ENCODE measurements around the gene TIGD4. TPM values are rescaled to one million over a fixed set of nuclear protein-coding genes. Genes with fewer than 3 reads are reported as not detected.

The TIGD4 gene
- polyA plus RNA-seq, 1 of the 3 experiments (the other 2 are of a cell fraction), result 0.13 TPM

DNA sequence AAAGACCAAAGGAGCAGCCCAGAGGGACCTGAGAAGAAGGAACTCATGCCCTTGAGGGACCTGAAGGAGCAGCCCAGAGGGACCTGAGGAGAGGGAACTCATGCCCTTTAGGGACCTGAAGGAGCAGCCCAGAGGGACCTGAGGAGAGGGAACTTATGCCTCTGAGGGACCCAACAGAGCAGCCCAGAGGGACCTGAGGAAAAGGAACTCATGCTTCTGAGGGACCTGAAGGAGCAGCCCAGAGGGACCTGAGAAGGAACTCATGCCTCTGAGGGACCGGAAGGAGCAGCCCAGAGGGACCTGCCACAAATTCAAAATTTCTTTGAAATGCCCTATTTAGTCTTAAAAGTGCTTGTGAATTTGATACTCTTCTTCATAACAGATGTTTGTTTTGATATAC, 51.2 kb downstream of the TIGD4 start:
- DNase-seq, result no peak
- H3K27ac ChIP-seq (ENCODE audit: low read depth in 2 of 2, low read length in 1 of 2), result no peak overlapping the region
- H3K4me1 ChIP-seq (ENCODE audit: control insufficient read depth in 1 of 2, insufficient read depth in 2 of 2, low read depth in 1 of 2, low read length in 1 of 2), result no peaks in the 10 kb centered on the region
- POLR2A ChIA-PET, result no interaction called here
- 50% methylated on average over 1 of the region's 1 CpG for WGBS (ENCODE audit: low lambda C conversion rate)
- H3K9me2 ChIP-seq, result no peaks in the 10 kb centered on the region
- no peak overlapping the region for H3K9ac ChIP-seq
- no peak overlapping the region for H2AFZ ChIP-seq (ENCODE audit: low read depth)
- no peaks in the 10 kb centered on the region for H4K20me1 ChIP-seq (ENCODE audit: insufficient read depth)
- no peaks in the 10 kb centered on the region; the same call in 1 of the 2 replicates for H3K27me3 ChIP-seq (ENCODE audit: insufficient read depth)
- H3K36me3 ChIP-seq (replicated peaks in 1 of 2; ENCODE audit: control insufficient read depth in 1 of 2, insufficient read depth in 2 of 2, low read length in 1 of 2), result no peaks in the 10 kb centered on the region
- no peak overlapping the region for H3K4me3 ChIP-seq (ENCODE audit: low read depth in 2 of 2, low read length in 1 of 2)
- H3K9me3 ChIP-seq, result no peaks in the 10 kb centered on the region
- TF ChIP-seq MXI1 (IDR thresholded peaks at IDR 0.05; ENCODE audit: low read depth, low read length) (no peak), GATA2 (CRISPR knock-in tag; IDR thresholded peaks at IDR 0.05) (no peak), CHD2 (IDR thresholded peaks at IDR 0.05; ENCODE audit: low read length, partially characterized antibody) (no peak), GABPA (IDR thresholded peaks at IDR 0.05; ENCODE audit: low read depth) (no peak), RXRA (IDR thresholded peaks at IDR 0.05; ENCODE audit: borderline replicate concordance, low read depth) (no peak), TEAD4 (IDR thresholded peaks at IDR 0.05; ENCODE audit: borderline replicate concordance, insufficient read depth) (no peak), EZH2phosphoT487 (IDR thresholded peaks at IDR 0.05; ENCODE audit: borderline replicate concordance, low read depth) (no peak), YY1 (IDR thresholded peaks at IDR 0.05; ENCODE audit: low read depth) (no peak), ELF1 (IDR thresholded peaks at IDR 0.05) (no peak), POLR2AphosphoS5 (IDR thresholded peaks at IDR 0.05; ENCODE audit: low read depth, low read length) (no peak), FOSL2 (IDR thresholded peaks at IDR 0.05; ENCODE audit: borderline replicate concordance, low read depth) (no peak), FOXJ3 (CRISPR knock-in tag; IDR thresholded peaks at IDR 0.05) (no peak)
- TF ChIP-seq, protein P1, sequence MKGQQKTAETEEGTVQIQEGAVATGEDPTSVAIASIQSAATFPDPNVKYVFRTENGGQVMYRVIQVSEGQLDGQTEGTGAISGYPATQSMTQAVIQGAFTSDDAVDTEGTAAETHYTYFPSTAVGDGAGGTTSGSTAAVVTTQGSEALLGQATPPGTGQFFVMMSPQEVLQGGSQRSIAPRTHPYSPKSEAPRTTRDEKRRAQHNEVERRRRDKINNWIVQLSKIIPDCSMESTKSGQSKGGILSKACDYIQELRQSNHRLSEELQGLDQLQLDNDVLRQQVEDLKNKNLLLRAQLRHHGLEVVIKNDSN (IDR thresholded peaks at IDR 0.05; ENCODE audit: borderline replicate concordance, low read depth), result no peak
- TF ChIP-seq, protein P2, sequence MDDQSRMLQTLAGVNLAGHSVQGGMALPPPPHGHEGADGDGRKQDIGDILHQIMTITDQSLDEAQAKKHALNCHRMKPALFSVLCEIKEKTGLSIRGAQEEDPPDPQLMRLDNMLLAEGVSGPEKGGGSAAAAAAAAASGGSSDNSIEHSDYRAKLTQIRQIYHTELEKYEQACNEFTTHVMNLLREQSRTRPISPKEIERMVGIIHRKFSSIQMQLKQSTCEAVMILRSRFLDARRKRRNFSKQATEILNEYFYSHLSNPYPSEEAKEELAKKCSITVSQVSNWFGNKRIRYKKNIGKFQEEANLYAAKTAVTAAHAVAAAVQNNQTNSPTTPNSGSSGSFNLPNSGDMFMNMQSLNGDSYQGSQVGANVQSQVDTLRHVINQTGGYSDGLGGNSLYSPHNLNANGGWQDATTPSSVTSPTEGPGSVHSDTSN (IDR thresholded peaks at IDR 0.05), result no peak
- TF ChIP-seq, protein P3, sequence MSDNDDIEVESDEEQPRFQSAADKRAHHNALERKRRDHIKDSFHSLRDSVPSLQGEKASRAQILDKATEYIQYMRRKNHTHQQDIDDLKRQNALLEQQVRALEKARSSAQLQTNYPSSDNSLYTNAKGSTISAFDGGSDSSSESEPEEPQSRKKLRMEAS (IDR thresholded peaks at IDR 0.05; ENCODE audit: low read depth), result no peak
- TF ChIP-seq, protein P4, sequence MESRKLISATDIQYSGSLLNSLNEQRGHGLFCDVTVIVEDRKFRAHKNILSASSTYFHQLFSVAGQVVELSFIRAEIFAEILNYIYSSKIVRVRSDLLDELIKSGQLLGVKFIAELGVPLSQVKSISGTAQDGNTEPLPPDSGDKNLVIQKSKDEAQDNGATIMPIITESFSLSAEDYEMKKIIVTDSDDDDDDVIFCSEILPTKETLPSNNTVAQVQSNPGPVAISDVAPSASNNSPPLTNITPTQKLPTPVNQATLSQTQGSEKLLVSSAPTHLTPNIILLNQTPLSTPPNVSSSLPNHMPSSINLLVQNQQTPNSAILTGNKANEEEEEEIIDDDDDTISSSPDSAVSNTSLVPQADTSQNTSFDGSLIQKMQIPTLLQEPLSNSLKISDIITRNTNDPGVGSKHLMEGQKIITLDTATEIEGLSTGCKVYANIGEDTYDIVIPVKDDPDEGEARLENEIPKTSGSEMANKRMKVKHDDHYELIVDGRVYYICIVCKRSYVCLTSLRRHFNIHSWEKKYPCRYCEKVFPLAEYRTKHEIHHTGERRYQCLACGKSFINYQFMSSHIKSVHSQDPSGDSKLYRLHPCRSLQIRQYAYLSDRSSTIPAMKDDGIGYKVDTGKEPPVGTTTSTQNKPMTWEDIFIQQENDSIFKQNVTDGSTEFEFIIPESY (IDR thresholded peaks at IDR 0.05; ENCODE audit: borderline replicate concordance, low read depth), result no peak
- TF ChIP-seq, protein P5, sequence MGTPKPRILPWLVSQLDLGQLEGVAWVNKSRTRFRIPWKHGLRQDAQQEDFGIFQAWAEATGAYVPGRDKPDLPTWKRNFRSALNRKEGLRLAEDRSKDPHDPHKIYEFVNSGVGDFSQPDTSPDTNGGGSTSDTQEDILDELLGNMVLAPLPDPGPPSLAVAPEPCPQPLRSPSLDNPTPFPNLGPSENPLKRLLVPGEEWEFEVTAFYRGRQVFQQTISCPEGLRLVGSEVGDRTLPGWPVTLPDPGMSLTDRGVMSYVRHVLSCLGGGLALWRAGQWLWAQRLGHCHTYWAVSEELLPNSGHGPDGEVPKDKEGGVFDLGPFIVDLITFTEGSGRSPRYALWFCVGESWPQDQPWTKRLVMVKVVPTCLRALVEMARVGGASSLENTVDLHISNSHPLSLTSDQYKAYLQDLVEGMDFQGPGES (IDR thresholded peaks at IDR 0.05; ENCODE audit: low read depth, low read length), result no peak
- TF ChIP-seq, protein P6, sequence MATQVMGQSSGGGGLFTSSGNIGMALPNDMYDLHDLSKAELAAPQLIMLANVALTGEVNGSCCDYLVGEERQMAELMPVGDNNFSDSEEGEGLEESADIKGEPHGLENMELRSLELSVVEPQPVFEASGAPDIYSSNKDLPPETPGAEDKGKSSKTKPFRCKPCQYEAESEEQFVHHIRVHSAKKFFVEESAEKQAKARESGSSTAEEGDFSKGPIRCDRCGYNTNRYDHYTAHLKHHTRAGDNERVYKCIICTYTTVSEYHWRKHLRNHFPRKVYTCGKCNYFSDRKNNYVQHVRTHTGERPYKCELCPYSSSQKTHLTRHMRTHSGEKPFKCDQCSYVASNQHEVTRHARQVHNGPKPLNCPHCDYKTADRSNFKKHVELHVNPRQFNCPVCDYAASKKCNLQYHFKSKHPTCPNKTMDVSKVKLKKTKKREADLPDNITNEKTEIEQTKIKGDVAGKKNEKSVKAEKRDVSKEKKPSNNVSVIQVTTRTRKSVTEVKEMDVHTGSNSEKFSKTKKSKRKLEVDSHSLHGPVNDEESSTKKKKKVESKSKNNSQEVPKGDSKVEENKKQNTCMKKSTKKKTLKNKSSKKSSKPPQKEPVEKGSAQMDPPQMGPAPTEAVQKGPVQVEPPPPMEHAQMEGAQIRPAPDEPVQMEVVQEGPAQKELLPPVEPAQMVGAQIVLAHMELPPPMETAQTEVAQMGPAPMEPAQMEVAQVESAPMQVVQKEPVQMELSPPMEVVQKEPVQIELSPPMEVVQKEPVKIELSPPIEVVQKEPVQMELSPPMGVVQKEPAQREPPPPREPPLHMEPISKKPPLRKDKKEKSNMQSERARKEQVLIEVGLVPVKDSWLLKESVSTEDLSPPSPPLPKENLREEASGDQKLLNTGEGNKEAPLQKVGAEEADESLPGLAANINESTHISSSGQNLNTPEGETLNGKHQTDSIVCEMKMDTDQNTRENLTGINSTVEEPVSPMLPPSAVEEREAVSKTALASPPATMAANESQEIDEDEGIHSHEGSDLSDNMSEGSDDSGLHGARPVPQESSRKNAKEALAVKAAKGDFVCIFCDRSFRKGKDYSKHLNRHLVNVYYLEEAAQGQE (IDR thresholded peaks at IDR 0.05; ENCODE audit: low read depth, low read length), result no peak
- no peaks in the 10 kb centered on the region for H3K79me2 ChIP-seq (ENCODE audit: insufficient read depth)
- no peak overlapping the region for H3K4me2 ChIP-seq
- CTCF ChIA-PET, result no interaction called here
- no peaks in the 10 kb centered on the region for H3F3A ChIP-seq (replicated peaks; ENCODE audit: insufficient read depth)

All from SK-N-SH (cell line).